ENCODE results near the gene MMP7.

MMP7 gene

GRCh38 chr11:102576350-102576749, 45.8 kb upstream of the MMP7 start:
- TF ChIP-seq SETDB1 (IDR thresholded peaks at IDR 0.05; ENCODE audit: insufficient read length, low read length) (no peak), GLIS1 (tag by site-specific recombination; IDR thresholded peaks at IDR 0.05) (no peak), ZNF621 (tag by site-specific recombination; IDR thresholded peaks at IDR 0.05) (no peak), ZNF174 (tag by site-specific recombination; IDR thresholded peaks at IDR 0.05) (no peak), EGR2 (tag by site-specific recombination; IDR thresholded peaks at IDR 0.05; ENCODE audit: low read depth) (no peak), ZNF350 (tag by site-specific recombination; IDR thresholded peaks at IDR 0.05) (no peak), ZNF121 (tag by site-specific recombination; IDR thresholded peaks at IDR 0.05) (no peak), ZNF549 (tag by site-specific recombination; IDR thresholded peaks at IDR 0.05) (no peak), ZNF302 (tag by site-specific recombination; IDR thresholded peaks at IDR 0.05; ENCODE audit: low read depth) (no peak), ZNF280C (tag by site-specific recombination; IDR thresholded peaks at IDR 0.05) (no peak), ZSCAN18 (tag by site-specific recombination; IDR thresholded peaks at IDR 0.05) (no peak), REPIN1 (tag by site-specific recombination; IDR thresholded peaks at IDR 0.05; ENCODE audit: low read depth) (no peak), ZNF776 (tag by site-specific recombination; IDR thresholded peaks at IDR 0.05; ENCODE audit: borderline replicate concordance) (no peak), ZNF311 (tag by site-specific recombination; IDR thresholded peaks at IDR 0.05; ENCODE audit: borderline replicate concordance) (no peak), INSM2 (tag by site-specific recombination; IDR thresholded peaks at IDR 0.05) (no peak), ZNF292 (tag by site-specific recombination; IDR thresholded peaks at IDR 0.05; ENCODE audit: borderline replicate concordance, low read depth) (no peak), ZNF138 (tag by site-specific recombination; IDR thresholded peaks at IDR 0.05; ENCODE audit: borderline replicate concordance) (no peak), ZNF571 (tag by site-specific recombination; IDR thresholded peaks at IDR 0.05) (no peak), PRDM10 (tag by site-specific recombination; IDR thresholded peaks at IDR 0.05) (no peak)
- Histone ChIP-seq H3K36me3 (ENCODE audit: control insufficient read depth in 2 of 2, insufficient read depth in 1 of 2, low read length in 2 of 2) (no peaks in the 10 kb centered on the region), H3K4me1 (ENCODE audit: control insufficient read depth, insufficient read depth, low read length) (no peaks in the 10 kb centered on the region), H3K9me3 (ENCODE audit: control insufficient read depth, insufficient read depth, low read depth, low read length) (no peaks in the 10 kb centered on the region), H3K4me3 (ENCODE audit: low read depth, low read length) (no peak overlapping the region), H3K27ac (ENCODE audit: extremely low read depth, low read depth, low read length) (no peak overlapping the region)
- ChIA-PET CTCF (interaction anchor here (0.9 kb wide), 1 partner anchor 34 kb away, joined by 4 read pairs; no protein-coding TSS in a partner anchor), POLR2A (no interaction called here)
